ENCODE results near the gene IL17B.

DNA sequence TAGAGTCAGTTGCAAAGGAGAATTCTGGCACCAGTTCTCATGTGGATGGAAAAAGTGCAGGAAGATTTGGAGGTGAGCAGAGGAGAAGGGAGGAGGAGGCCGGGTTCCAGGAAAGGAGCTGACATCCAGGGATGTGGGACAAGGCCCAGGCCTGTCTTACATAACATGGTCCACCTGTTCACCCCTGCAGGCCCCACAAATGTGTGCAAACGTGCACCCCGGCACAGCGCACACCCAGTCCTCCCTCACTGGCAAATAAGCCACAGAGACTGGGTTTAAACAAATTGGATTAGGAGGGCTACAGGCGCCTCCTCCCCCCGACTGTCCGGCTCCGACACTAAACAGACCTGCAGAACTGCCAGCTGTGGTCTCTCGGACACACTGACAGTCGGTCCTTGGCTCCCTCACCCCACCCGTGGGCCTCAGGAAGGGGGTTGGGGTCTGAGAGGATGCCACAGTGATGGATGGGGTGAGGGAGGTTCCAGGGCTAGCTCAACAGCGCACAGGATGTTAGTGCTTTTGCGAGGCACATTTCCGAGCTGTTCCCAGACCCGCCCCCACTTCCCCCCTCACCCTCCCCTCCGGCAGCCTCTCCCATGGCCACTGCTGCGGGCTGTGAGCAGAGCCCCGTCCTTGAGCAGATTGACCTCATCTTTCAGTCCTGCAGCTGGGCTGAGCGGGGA is 43.4 kb upstream of the IL17B start:
- TF ChIP-seq POLR2AphosphoS5 (IDR thresholded peaks at IDR 0.05; ENCODE audit: borderline replicate concordance, low read depth, low read length) (no peak), EZH2 (IDR thresholded peaks at IDR 0.05) (no peak)

All from SK-N-MC (cell line).